WTC11 (cell line): ENCODE measurements around the gene TTC7B. TPM values are rescaled to one million over a fixed set of nuclear protein-coding genes. Genes with fewer than 3 reads are reported as not detected.
A peak's percentile ranks its signal among the peaks of the same experiment; 100 is the strongest.

ENCODE experiments used
- AFF4 ChIP-seq: sonication (generic); formaldehyde crosslinking; IDR thresholded peaks from 2 replicates; pipeline ENCODE4 v1.8.1; 2023; ENCODE audit warnings: mild to moderate bottlenecking, missing genetic modification reagents, borderline replicate concordance
- CREB1 ChIP-seq: sonication (generic); formaldehyde crosslinking; IDR thresholded peaks from 2 replicates; pipeline ENCODE4 v1.8.0; 2023; ENCODE audit warnings: mild to moderate bottlenecking, missing genetic modification reagents
- CREM ChIP-seq: sonication (generic); formaldehyde crosslinking; IDR thresholded peaks from 2 replicates; pipeline ENCODE4 v1.8.1; 2022; ENCODE audit warnings: mild to moderate bottlenecking, missing genetic modification reagents, moderate library complexity
- E2F1 ChIP-seq: sonication (generic); formaldehyde crosslinking; IDR thresholded peaks from 2 replicates; pipeline ENCODE4 v1.8.0; 2022; ENCODE audit warnings: mild to moderate bottlenecking, missing genetic modification reagents
- ELF4 ChIP-seq: sonication (generic); formaldehyde crosslinking; IDR thresholded peaks from 2 replicates; pipeline ENCODE4 v1.8.1; 2022; ENCODE audit warnings: low read depth, mild to moderate bottlenecking, moderate library complexity, missing genetic modification reagents
- JUN ChIP-seq: sonication (generic); formaldehyde crosslinking; IDR thresholded peaks from 2 replicates; pipeline ENCODE4 v1.8.0; 2023; ENCODE audit warnings: mild to moderate bottlenecking, missing genetic modification reagents
- MXD4 ChIP-seq: fragments of 250-450 bp; sonication (Bioruptor Pico); IDR thresholded peaks from 2 replicates; pipeline ENCODE4 v1.8.0; 2021; ENCODE audit warnings: mild to moderate bottlenecking, moderate library complexity, borderline replicate concordance
- NFE2L1 ChIP-seq: sonication (generic); formaldehyde crosslinking; IDR thresholded peaks from 2 replicates; pipeline ENCODE4 v1.8.1; 2023; ENCODE audit warnings: missing genetic modification reagents
- NFYB ChIP-seq: sonication (generic); formaldehyde crosslinking; conservative IDR thresholded peaks from 2 replicates; pipeline ENCODE4 v1.8.0; 2022; ENCODE audit warnings: low read depth, missing genetic modification reagents
- SMAD3 ChIP-seq: sonication (generic); formaldehyde crosslinking; IDR thresholded peaks from 2 replicates; pipeline ENCODE4 v1.8.0; 2022; ENCODE audit warnings: missing genetic modification reagents, mild to moderate bottlenecking, borderline replicate concordance
- TEAD1 ChIP-seq: sonication (generic); formaldehyde crosslinking; IDR thresholded peaks from 2 replicates; pipeline ENCODE4 v1.8.0; 2022; ENCODE audit warnings: mild to moderate bottlenecking, missing genetic modification reagents
- TP53 ChIP-seq: sonication (generic); formaldehyde crosslinking; IDR thresholded peaks from 2 replicates; pipeline ENCODE4 v1.8.1; 2023; ENCODE audit warnings: mild to moderate bottlenecking, missing genetic modification reagents
- ZNF138 ChIP-seq: sonication (generic); formaldehyde crosslinking; conservative IDR thresholded peaks from 2 replicates; pipeline ENCODE4 v1.8.1; 2022; ENCODE audit warnings: mild to moderate bottlenecking, moderate library complexity, missing genetic modification reagents
- ZNF396 ChIP-seq: fragments of 250-450 bp; sonication (Bioruptor Pico); IDR thresholded peaks from 2 replicates; pipeline ENCODE4 v1.8.0; 2021; ENCODE audit warnings: mild to moderate bottlenecking, moderate library complexity, borderline replicate concordance
- ZNF423 ChIP-seq: fragments of 250-450 bp; sonication (Bioruptor Pico); IDR thresholded peaks from 2 replicates; pipeline ENCODE4 v2.1.2; 2022; ENCODE audit warnings: mild to moderate bottlenecking, moderate library complexity
- total RNA-seq: library from RNA; stranded (reverse); gene quantifications from 3 replicates; pipeline ENCODE4 v1.2.3, GENCODE V29; 2021
- TF ChIP-seq, protein P1 (sequence below): sonication (generic); formaldehyde crosslinking; IDR thresholded peaks from 2 replicates; pipeline ENCODE4 v1.8.0; 2023; ENCODE audit warnings: mild to moderate bottlenecking, missing genetic modification reagents
- TF ChIP-seq, protein P2 (sequence below): sonication (generic); formaldehyde crosslinking; IDR thresholded peaks from 2 replicates; pipeline ENCODE4 v1.8.0; 2022; ENCODE audit warnings: missing genetic modification reagents
- TF ChIP-seq, protein P3 (sequence below): sonication (generic); formaldehyde crosslinking; IDR thresholded peaks from 2 replicates; pipeline ENCODE4 v1.8.1; 2023; ENCODE audit warnings: mild to moderate bottlenecking, missing genetic modification reagents, moderate library complexity
- TF ChIP-seq, protein P4 (sequence below): sonication (generic); formaldehyde crosslinking; IDR thresholded peaks from 2 replicates; pipeline ENCODE4 v1.8.0; 2023; ENCODE audit warnings: missing genetic modification reagents, mild to moderate bottlenecking, borderline replicate concordance

TTC7B gene
- total RNA-seq, 1 experiment from 2014 or later = 27.6 TPM

DNA sequence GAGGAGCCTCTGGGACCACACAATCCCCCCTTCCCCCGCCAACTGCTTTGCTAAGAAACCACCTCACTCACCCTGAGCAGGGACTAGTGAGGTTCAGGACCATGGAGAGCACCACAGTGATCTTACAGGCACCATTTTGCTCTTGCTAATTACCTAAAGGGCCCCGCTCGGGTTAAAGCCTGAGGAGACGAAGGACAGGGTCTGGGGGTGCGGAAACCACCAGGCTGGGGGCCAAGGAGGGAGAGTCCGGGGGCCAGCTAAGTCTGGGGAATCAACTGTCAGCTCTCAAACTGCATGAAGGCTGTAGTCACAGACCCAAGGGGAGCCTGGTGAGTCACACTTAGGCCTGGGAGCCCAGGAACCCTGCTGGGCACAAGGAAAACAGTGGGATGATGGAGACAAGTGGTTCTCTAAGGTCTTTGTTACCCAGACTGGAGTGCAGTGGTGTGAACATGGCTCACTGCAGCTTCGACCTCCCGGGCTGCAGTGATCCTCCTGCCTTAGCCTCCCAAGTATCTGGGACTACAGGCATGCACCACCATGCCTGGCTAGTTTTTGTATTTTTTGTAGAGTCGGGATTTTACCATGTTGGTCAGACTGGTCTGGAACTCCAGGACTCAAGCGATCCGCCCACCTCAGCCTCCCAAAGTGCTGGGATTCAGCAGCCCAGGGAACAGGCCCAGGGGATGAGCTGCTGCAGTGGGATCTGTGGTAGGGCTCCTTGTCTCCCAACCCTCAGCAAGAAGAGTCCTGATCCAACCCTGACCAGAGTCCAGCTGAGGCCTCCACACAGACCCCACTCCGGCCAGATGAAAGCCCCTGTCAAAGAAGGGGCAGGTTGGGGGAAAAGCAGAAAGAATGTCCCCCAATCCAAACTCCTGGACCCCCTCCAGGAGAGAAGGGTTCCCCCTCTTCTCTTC is 320.6 kb downstream of the TTC7B start (continued):
- TF ChIP-seq, protein P1, sequence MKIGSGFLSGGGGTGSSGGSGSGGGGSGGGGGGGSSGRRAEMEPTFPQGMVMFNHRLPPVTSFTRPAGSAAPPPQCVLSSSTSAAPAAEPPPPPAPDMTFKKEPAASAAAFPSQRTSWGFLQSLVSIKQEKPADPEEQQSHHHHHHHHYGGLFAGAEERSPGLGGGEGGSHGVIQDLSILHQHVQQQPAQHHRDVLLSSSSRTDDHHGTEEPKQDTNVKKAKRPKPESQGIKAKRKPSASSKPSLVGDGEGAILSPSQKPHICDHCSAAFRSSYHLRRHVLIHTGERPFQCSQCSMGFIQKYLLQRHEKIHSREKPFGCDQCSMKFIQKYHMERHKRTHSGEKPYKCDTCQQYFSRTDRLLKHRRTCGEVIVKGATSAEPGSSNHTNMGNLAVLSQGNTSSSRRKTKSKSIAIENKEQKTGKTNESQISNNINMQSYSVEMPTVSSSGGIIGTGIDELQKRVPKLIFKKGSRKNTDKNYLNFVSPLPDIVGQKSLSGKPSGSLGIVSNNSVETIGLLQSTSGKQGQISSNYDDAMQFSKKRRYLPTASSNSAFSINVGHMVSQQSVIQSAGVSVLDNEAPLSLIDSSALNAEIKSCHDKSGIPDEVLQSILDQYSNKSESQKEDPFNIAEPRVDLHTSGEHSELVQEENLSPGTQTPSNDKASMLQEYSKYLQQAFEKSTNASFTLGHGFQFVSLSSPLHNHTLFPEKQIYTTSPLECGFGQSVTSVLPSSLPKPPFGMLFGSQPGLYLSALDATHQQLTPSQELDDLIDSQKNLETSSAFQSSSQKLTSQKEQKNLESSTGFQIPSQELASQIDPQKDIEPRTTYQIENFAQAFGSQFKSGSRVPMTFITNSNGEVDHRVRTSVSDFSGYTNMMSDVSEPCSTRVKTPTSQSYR (CRISPR knock-in tag) = peak; percentile 74; the same call in 1 of the 2 replicates
- TF ChIP-seq TEAD1 (CRISPR knock-in tag) = peak; percentile 56; the same call in 1 of the 2 replicates
- TF ChIP-seq ZNF423 = 0 out of 2 replicates have a peak, but pooled peaks have one; percentile 41
- 0 out of 2 replicates have a peak, but pooled peaks have one; percentile 33 for TF ChIP-seq CREB1 (CRISPR knock-in tag)
- TF ChIP-seq NFE2L1 = peak; percentile 45; the same call in 1 of the 2 replicates
- TF ChIP-seq, protein P2, sequence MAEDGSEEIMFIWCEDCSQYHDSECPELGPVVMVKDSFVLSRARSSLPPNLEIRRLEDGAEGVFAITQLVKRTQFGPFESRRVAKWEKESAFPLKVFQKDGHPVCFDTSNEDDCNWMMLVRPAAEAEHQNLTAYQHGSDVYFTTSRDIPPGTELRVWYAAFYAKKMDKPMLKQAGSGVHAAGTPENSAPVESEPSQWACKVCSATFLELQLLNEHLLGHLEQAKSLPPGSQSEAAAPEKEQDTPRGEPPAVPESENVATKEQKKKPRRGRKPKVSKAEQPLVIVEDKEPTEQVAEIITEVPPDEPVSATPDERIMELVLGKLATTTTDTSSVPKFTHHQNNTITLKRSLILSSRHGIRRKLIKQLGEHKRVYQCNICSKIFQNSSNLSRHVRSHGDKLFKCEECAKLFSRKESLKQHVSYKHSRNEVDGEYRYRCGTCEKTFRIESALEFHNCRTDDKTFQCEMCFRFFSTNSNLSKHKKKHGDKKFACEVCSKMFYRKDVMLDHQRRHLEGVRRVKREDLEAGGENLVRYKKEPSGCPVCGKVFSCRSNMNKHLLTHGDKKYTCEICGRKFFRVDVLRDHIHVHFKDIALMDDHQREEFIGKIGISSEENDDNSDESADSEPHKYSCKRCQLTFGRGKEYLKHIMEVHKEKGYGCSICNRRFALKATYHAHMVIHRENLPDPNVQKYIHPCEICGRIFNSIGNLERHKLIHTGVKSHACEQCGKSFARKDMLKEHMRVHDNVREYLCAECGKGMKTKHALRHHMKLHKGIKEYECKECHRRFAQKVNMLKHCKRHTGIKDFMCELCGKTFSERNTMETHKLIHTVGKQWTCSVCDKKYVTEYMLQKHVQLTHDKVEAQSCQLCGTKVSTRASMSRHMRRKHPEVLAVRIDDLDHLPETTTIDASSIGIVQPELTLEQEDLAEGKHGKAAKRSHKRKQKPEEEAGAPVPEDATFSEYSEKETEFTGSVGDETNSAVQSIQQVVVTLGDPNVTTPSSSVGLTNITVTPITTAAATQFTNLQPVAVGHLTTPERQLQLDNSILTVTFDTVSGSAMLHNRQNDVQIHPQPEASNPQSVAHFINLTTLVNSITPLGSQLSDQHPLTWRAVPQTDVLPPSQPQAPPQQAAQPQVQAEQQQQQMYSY (CRISPR knock-in tag) = peak; percentile 18; the same call in 1 of the 2 replicates
- TF ChIP-seq ZNF138 (CRISPR knock-in tag) = 0 out of 2 replicates have a peak, but pooled peaks have one; percentile 33
- no peak for TF ChIP-seq ELF4 (CRISPR knock-in tag)
- TF ChIP-seq, protein P3, sequence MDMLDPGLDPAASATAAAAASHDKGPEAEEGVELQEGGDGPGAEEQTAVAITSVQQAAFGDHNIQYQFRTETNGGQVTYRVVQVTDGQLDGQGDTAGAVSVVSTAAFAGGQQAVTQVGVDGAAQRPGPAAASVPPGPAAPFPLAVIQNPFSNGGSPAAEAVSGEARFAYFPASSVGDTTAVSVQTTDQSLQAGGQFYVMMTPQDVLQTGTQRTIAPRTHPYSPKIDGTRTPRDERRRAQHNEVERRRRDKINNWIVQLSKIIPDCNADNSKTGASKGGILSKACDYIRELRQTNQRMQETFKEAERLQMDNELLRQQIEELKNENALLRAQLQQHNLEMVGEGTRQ (CRISPR knock-in tag) = no peak
- TF ChIP-seq, protein P4, sequence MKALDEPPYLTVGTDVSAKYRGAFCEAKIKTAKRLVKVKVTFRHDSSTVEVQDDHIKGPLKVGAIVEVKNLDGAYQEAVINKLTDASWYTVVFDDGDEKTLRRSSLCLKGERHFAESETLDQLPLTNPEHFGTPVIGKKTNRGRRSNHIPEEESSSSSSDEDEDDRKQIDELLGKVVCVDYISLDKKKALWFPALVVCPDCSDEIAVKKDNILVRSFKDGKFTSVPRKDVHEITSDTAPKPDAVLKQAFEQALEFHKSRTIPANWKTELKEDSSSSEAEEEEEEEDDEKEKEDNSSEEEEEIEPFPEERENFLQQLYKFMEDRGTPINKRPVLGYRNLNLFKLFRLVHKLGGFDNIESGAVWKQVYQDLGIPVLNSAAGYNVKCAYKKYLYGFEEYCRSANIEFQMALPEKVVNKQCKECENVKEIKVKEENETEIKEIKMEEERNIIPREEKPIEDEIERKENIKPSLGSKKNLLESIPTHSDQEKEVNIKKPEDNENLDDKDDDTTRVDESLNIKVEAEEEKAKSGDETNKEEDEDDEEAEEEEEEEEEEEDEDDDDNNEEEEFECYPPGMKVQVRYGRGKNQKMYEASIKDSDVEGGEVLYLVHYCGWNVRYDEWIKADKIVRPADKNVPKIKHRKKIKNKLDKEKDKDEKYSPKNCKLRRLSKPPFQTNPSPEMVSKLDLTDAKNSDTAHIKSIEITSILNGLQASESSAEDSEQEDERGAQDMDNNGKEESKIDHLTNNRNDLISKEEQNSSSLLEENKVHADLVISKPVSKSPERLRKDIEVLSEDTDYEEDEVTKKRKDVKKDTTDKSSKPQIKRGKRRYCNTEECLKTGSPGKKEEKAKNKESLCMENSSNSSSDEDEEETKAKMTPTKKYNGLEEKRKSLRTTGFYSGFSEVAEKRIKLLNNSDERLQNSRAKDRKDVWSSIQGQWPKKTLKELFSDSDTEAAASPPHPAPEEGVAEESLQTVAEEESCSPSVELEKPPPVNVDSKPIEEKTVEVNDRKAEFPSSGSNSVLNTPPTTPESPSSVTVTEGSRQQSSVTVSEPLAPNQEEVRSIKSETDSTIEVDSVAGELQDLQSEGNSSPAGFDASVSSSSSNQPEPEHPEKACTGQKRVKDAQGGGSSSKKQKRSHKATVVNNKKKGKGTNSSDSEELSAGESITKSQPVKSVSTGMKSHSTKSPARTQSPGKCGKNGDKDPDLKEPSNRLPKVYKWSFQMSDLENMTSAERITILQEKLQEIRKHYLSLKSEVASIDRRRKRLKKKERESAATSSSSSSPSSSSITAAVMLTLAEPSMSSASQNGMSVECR = peak; percentile 69; the same call in 1 of the 2 replicates
- TF ChIP-seq CREM = 0 out of 2 replicates have a peak, but pooled peaks have one; percentile 23
- peak; percentile 84; the same call in 1 of the 2 replicates for TF ChIP-seq E2F1 (CRISPR knock-in tag)
- TF ChIP-seq SMAD3 = peak; percentile 71; the same call in 1 of the 2 replicates
- TF ChIP-seq AFF4 = 0 out of 2 replicates have a peak, but pooled peaks have one; percentile 56
- no peak for TF ChIP-seq NFYB (CRISPR knock-in tag)
- TF ChIP-seq ZNF396 (CRISPR knock-in tag) = peak; percentile 87; the same call in 1 of the 2 replicates
- peak; percentile 91 for TF ChIP-seq TP53 (CRISPR knock-in tag)
- peak; percentile 50; the same call in 1 of the 2 replicates for TF ChIP-seq MXD4
- peak; percentile 64; the same call in 1 of the 2 replicates for TF ChIP-seq JUN
